ENCODE measurements around the gene ARHGEF16.

Gene ARHGEF16

DNA sequence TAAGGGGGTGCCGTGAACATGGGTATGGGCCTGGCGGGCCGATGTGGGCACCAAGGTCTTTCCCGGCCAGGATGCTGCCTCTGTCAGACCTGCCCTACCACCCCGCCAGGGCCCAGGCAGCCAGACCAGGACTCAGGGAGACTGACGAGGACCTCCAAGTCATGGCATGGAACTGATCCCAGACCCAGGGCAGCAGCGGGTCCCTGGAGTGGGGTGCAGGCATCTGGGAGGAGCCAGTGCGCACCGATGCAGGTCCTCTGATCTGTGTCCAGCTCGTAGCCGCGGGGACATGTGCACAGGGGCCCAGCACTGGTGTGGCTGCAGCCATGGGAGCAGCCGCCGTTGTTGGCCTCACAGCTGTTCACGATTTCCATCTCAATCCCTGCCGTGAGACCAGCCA is 56.8 kb downstream of the ARHGEF16 start:
- no peaks in the 10 kb centered on the region for H3K4me1 Mint-ChIP-seq
- H3K27me3 Mint-ChIP-seq (ENCODE audit: low read depth, poor library complexity), result no peaks in the 10 kb centered on the region
- TF ChIP-seq, protein P1, sequence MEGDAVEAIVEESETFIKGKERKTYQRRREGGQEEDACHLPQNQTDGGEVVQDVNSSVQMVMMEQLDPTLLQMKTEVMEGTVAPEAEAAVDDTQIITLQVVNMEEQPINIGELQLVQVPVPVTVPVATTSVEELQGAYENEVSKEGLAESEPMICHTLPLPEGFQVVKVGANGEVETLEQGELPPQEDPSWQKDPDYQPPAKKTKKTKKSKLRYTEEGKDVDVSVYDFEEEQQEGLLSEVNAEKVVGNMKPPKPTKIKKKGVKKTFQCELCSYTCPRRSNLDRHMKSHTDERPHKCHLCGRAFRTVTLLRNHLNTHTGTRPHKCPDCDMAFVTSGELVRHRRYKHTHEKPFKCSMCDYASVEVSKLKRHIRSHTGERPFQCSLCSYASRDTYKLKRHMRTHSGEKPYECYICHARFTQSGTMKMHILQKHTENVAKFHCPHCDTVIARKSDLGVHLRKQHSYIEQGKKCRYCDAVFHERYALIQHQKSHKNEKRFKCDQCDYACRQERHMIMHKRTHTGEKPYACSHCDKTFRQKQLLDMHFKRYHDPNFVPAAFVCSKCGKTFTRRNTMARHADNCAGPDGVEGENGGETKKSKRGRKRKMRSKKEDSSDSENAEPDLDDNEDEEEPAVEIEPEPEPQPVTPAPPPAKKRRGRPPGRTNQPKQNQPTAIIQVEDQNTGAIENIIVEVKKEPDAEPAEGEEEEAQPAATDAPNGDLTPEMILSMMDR (IDR thresholded peaks at IDR 0.05), result no peak
- H3K36me3 Mint-ChIP-seq (ENCODE audit: low read depth), result no peaks in the 10 kb centered on the region
- no peak for DNase-seq
- H3K27ac Mint-ChIP-seq, result no peak overlapping the region
- no peak overlapping the region for H3K4me3 Mint-ChIP-seq
- no peaks in the 10 kb centered on the region for H3K9me3 Mint-ChIP-seq

DNA sequence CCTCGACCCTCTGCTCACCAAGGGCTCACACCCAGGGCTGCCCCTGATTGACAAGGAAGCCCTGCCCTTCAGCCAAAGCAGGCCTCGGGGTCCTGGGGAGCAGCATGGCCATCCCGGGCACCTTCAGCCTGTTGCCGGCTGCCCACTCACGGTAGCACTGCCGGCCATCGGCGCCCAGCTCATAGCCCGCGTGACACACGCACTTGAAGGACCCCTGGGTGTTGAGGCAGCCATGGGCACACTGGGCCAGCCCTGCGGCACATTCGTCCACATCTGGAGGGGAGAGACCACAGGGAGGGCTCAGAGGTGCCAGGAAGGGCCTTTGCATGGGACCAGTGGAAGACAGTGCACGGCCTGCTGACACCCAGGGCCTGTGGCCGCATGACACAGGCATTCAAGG is 57.4 kb downstream of the ARHGEF16 start:
- TF ChIP-seq, protein P1 (IDR thresholded peaks at IDR 0.05), result no peak
- DNase-seq, result no peak
- no peaks in the 10 kb centered on the region for H3K9me3 Mint-ChIP-seq
- H3K27ac Mint-ChIP-seq, result no peak overlapping the region
- no peaks in the 10 kb centered on the region for H3K27me3 Mint-ChIP-seq (ENCODE audit: low read depth, poor library complexity)
- no peaks in the 10 kb centered on the region for H3K36me3 Mint-ChIP-seq (ENCODE audit: low read depth)
- H3K4me3 Mint-ChIP-seq, result no peak overlapping the region
- H3K4me1 Mint-ChIP-seq, result no peaks in the 10 kb centered on the region

DNA sequence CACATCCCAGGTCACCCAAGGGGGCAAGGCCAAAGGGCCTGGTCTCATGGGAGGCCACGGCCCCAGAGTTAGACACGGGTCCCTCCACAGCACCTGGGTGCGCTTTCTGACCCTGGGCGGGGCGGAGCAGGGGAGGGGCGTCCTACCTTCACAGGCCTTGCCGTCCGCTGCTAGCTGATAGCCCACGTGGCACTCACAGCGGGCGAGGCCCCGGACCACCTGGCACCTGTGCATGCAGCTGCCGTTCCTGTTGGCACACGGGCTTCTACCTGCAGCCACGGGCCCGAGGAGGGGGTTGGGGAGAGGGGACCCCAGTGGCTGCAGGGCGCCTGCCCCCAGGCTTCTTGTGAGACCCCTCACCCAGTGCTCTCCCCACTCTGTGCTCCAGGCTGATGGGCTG is 59.9 kb downstream of the ARHGEF16 start:
- H3K4me3 Mint-ChIP-seq, result no peak overlapping the region
- no peak for DNase-seq
- H3K27ac Mint-ChIP-seq, result no peak overlapping the region
- peaks cover 2% of the 10 kb centered on the region for H3K27me3 Mint-ChIP-seq (ENCODE audit: low read depth, poor library complexity)
- H3K36me3 Mint-ChIP-seq (ENCODE audit: low read depth), result no peaks in the 10 kb centered on the region
- no peaks in the 10 kb centered on the region for H3K9me3 Mint-ChIP-seq
- H3K4me1 Mint-ChIP-seq, result no peaks in the 10 kb centered on the region
- TF ChIP-seq, protein P1 (IDR thresholded peaks at IDR 0.05), result no peak

DNA sequence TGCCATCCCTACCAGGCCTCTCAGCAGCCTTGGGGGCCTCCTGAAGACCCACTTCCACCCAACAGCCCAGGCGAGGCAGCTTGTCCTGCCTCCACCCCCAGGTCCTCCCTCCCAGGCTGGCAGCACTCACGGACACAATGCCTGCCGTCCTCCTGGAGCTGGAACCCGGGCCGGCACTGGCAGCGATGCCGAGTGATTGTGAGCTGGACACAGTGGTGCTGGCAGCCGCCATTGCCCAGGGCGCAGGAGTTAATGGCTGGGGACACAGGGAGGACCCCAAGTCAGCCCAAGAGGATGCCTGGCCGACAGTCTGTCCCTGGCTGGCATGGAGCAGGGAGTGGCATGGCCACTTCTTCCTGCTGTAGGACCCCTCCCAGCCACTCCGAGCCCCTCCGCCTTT is 60.8 kb downstream of the ARHGEF16 start:
- Mint-ChIP-seq H3K9me3 (no peaks in the 10 kb centered on the region), H3K36me3 (ENCODE audit: low read depth) (no peaks in the 10 kb centered on the region), H3K4me3 (no peak overlapping the region), H3K4me1 (no peaks in the 10 kb centered on the region), H3K27me3 (ENCODE audit: low read depth, poor library complexity) (peaks cover 2% of the 10 kb centered on the region), H3K27ac (no peak overlapping the region)
- no peak for DNase-seq
- TF ChIP-seq, protein P1 (IDR thresholded peaks at IDR 0.05), result no peak

DNA sequence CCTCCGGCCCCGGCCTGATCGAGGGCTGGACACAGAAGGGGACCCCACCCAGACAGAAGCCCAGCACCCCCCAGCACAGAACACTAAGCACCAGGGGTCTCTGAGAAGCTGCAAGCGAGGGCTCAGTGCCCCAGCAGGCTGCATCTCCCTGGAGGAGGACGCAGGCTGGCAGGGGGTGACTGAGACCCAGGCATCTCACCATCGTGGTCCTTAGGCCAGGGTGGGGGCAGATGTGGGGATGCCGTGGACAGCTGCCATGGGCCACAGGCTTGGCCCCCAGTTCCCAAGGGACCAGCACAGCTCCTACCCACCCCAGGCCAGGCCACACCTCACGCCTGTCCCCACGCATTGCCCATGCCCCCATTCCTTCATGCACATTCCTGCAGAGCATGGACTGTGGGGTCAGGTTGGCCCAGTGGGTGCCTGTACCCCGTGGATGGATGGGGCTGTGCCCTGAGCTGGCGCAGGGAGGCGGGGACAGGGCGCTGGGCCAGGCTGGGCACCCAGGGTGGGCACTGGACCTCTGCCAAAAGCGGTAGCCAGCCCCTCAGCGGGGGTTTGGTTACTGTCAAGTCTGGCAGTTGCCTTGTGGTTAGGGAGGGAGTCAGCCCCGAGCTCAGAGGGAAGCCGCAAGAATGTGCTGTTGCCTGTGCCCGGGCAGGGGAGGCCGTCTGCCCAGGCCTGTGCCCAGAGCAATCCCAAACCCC is 61.5 kb downstream of the ARHGEF16 start:
- H3K27ac Mint-ChIP-seq, result no peak overlapping the region
- H3K27me3 Mint-ChIP-seq (ENCODE audit: low read depth, poor library complexity), result peaks cover 2% of the 10 kb centered on the region
- TF ChIP-seq, protein P1 (IDR thresholded peaks at IDR 0.05), result no peak
- no peaks in the 10 kb centered on the region for H3K4me1 Mint-ChIP-seq
- no peak for DNase-seq
- no peak overlapping the region for H3K4me3 Mint-ChIP-seq
- H3K9me3 Mint-ChIP-seq, result no peaks in the 10 kb centered on the region
- no peaks in the 10 kb centered on the region for H3K36me3 Mint-ChIP-seq (ENCODE audit: low read depth)

DNA sequence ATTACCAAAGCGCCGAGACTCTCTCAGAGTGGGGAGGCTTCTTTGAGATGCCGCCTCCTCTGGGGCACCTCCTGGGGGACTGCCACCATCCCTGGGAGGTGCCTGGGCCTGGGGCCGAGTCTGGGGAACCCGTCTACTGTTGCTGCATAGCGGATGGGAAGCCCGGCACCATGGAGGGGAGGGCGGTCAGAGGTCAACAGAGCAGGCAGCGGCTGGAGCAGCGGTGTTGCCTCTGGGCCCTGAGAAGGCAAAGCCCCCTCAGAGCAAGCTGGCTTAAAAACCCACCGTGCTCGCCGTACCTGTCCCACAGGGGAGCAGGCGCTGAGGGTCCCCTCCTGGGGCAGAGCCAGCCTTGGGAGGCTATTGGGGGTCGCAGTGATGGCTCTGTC is 62.0 kb downstream of the ARHGEF16 start:
- Mint-ChIP-seq H3K9me3 (no peaks in the 10 kb centered on the region), H3K27ac (no peak overlapping the region), H3K4me1 (no peaks in the 10 kb centered on the region), H3K27me3 (ENCODE audit: low read depth, poor library complexity) (peaks cover 2% of the 10 kb centered on the region), H3K4me3 (no peak overlapping the region), H3K36me3 (ENCODE audit: low read depth) (no peaks in the 10 kb centered on the region)
- TF ChIP-seq, protein P1 (IDR thresholded peaks at IDR 0.05), result no peak
- DNase-seq, result no peak

All from nephron progenitor cell (in vitro differentiated cells).